HG03064 (cell line): Measurements from ENCODE around the gene OR5H2.

Experiments
- ATAC-seq: cut with Tn5 transposase; IDR thresholded peaks from one replicate; pipeline ENCODE4 v1.9.1; 2021; ENCODE audit warnings: low read depth; ENCODE audit not compliant: unreplicated experiment

The OR5H2 gene

DNA sequence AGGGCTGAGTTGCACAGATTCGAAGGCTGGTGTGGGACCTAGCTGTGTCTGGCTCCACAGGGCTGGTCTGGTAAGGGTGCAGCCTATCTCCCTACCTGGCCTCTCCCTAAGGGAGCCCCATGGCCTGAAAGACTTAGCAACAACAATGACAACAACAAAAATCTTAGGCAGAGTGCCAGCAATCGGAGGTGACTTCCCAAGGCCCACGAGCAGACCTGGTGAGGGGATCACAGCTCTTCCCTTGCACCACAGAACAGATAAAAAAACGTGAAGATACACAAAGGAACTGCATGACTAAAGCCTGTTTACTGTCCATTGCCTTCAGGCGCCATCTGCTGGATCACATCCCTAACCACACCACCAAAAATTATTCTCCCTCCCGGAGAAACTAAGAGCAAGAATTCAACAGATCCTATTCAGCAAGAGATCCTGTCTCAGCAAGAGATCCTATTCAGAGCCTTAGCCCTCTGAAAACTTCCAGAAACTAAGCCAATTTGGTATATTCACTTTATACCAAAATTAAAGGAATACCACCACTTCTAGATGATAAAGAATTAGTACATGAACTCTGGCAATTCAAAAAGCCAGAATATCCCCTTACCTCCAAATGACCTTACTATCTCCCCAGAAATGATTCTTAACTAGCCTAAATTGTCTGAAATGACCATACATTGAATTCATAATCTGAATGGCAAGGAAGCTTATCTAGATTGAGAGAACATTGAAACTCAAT lies 47.3 kb downstream of the OR5H2 start:
- ATAC-seq: no peak

DNA sequence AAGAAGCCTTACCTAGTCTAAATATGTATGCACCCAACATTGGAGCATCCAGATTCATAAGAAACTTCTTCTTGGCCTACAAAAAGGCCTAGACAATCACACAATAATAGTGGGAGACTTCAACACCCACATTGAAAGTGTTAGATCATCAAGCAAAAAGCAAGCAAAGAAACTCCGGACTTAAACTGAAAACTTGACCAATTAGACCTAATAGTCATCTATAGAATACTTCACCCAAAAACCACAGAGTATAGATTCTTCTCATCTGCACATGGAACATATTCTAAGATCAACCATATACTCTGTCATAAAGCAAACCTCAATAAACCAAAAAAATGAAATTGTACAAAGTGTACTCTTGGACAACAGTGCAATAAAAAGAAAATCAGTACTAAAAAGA lies 49.0 kb downstream of the OR5H2 start:
- ATAC-seq: no peak
